Measurements from ENCODE around the gene ZXDB.
"Not testable (repeated sequence)": the region's sequence is repeated elsewhere in the genome, so short reads cannot be mapped to it uniquely, and the experiment has no call there.

GRCh38 chrX:57582948-57583347 is 8.9 kb upstream of the ZXDB start:
- TF ChIP-seq CTCF (IDR thresholded peaks at IDR 0.05 in 2 of 3, conservative IDR thresholded peaks at IDR 0.05 in 1 of 3; ENCODE audit: borderline replicate concordance in 1 of 3, insufficient read depth in 1 of 3, low read depth in 2 of 3, low read length in 2 of 3): peak in 2 of 3 experiments; percentile 26 to 42; a peak in 2 of 6 replicates
- TF ChIP-seq POLR2A (IDR thresholded peaks at IDR 0.05; ENCODE audit: borderline replicate concordance, extremely low read depth, insufficient read depth, insufficient read length); YY1 (IDR thresholded peaks at IDR 0.05; ENCODE audit: extremely low read depth, insufficient replicate concordance, low read depth, low read length); CBX3 (IDR thresholded peaks at IDR 0.05; ENCODE audit: low read depth); ZFX (IDR thresholded peaks at IDR 0.05); MAX (IDR thresholded peaks at IDR 0.05); ZNF274 (IDR thresholded peaks at IDR 0.05; ENCODE audit: low read depth, low read length): not testable (repeated sequence)
